K562 (cell line): Measurements from ENCODE around the gene HSD17B1. TPM values are rescaled to one million over a fixed set of nuclear protein-coding genes. Genes with fewer than 3 reads are reported as not detected.

ENCODE experiments used
- BDP1 ChIP-seq: IDR thresholded peaks from 3 replicates; pipeline ENCODE4 v1.6.1; 2011; ENCODE audit not compliant: insufficient read length, insufficient read depth
- CBX3 ChIP-seq, 2 experiments: IDR thresholded peaks; 1 replicate in 1 of 2; 2 replicates in 1 of 2; pipeline ENCODE4 v1.6.1; 2012; ENCODE audit warnings: inconsistent platforms in 2 of 2, low read length in 2 of 2, borderline replicate concordance in 1 of 2, control low read depth in 1 of 2
- EHMT2 ChIP-seq: fragments of 450-650 bp; IDR thresholded peaks from 2 replicates; pipeline ENCODE4 v1.6.1; 2018; ENCODE audit warnings: antibody characterized with exemption
- ELF2 ChIP-seq: fragments of 250-450 bp; sonication (Bioruptor Pico); IDR thresholded peaks from 2 replicates; pipeline ENCODE4 v1.5.0; 2021; ENCODE audit warnings: mild to moderate bottlenecking
- FIP1L1 ChIP-seq: fragments of 200-400 bp; formaldehyde crosslinking; IDR thresholded peaks from 2 replicates; pipeline ENCODE4 v1.6.1; 2018; ENCODE audit warnings: mild to moderate bottlenecking, low read depth, low read length; ENCODE audit not compliant: poor library complexity, severe bottlenecking
- FOXK1 ChIP-seq: sonication (generic); formaldehyde crosslinking; IDR thresholded peaks from 2 replicates; pipeline ENCODE4 v1.8.0; 2022; ENCODE audit warnings: missing genetic modification reagents, mild to moderate bottlenecking, borderline replicate concordance
- HCFC1 ChIP-seq: IDR thresholded peaks from 2 replicates; pipeline ENCODE4 v1.6.1; 2012; ENCODE audit warnings: low read depth, low read length, improper control_type of control experiment
- HDAC2 ChIP-seq: fragments of 450-650 bp; IDR thresholded peaks from 2 replicates; pipeline ENCODE4 v1.6.1; 2016; ENCODE audit warnings: mild to moderate bottlenecking
- HDGF ChIP-seq: fragments of 450-650 bp; IDR thresholded peaks from 2 replicates; pipeline ENCODE4 v1.6.1; 2016
- HNRNPK ChIP-seq: fragments of 200-400 bp; formaldehyde crosslinking; IDR thresholded peaks from one replicate; pipeline ENCODE4 v1.6.1; 2018; ENCODE audit warnings: mild to moderate bottlenecking, low read depth, low read length; ENCODE audit not compliant: poor library complexity, severe bottlenecking
- ILK ChIP-seq: fragments of 450-650 bp; IDR thresholded peaks from 2 replicates; pipeline ENCODE4 v1.6.1; 2016; ENCODE audit warnings: missing genetic modification characterization, low read depth, mild to moderate bottlenecking, missing compliant biosample characterization, moderate library complexity, borderline replicate concordance
- MAX ChIP-seq: sonication (generic); formaldehyde crosslinking; IDR thresholded peaks from 2 replicates; pipeline ENCODE4 v1.9.0; 2022; ENCODE audit warnings: mild to moderate bottlenecking, missing genetic modification reagents
- NBN ChIP-seq: fragments of 450-650 bp; IDR thresholded peaks from 2 replicates; pipeline ENCODE4 v1.6.1; 2016; ENCODE audit warnings: low read depth, mild to moderate bottlenecking
- NFXL1 ChIP-seq: fragments of 450-650 bp; formaldehyde crosslinking; IDR thresholded peaks from 2 replicates; pipeline ENCODE4 v1.4.0; 2021; ENCODE audit warnings: mild to moderate bottlenecking
- POLR2G ChIP-seq: fragments of 200-400 bp; formaldehyde crosslinking; IDR thresholded peaks from 2 replicates; pipeline ENCODE4 v1.6.1; 2017; ENCODE audit warnings: low read depth, mild to moderate bottlenecking, antibody characterized with exemption, low read length, moderate library complexity
- POLR3A ChIP-seq: IDR thresholded peaks from 2 replicates; pipeline ENCODE4 v1.6.1; 2011; ENCODE audit warnings: borderline replicate concordance, mild to moderate bottlenecking, moderate library complexity; ENCODE audit not compliant: insufficient read length, insufficient read depth; ENCODE audit errors: extremely low read depth
- RBM15 ChIP-seq: fragments of 200-400 bp; formaldehyde crosslinking; IDR thresholded peaks from 2 replicates; pipeline ENCODE4 v1.6.1; 2018; ENCODE audit warnings: mild to moderate bottlenecking, low read length, moderate library complexity; ENCODE audit not compliant: insufficient read depth
- STAT6 ChIP-seq: sonication (generic); formaldehyde crosslinking; IDR thresholded peaks from 2 replicates; pipeline ENCODE4 v1.8.1; 2023; ENCODE audit warnings: mild to moderate bottlenecking, missing genetic modification reagents
- TAF7 ChIP-seq: fragments of 450-650 bp; IDR thresholded peaks from 2 replicates; pipeline ENCODE4 v1.6.1; 2016; ENCODE audit warnings: missing genetic modification characterization, missing compliant biosample characterization
- TAL1 ChIP-seq: fragments of 450-650 bp; IDR thresholded peaks from 2 replicates; pipeline ENCODE4 v1.6.1; 2016; ENCODE audit warnings: mild to moderate bottlenecking
- TSC22D4 ChIP-seq: fragments of 450-650 bp; IDR thresholded peaks from 2 replicates; pipeline ENCODE4 v1.6.1; 2016; ENCODE audit warnings: missing genetic modification characterization, missing biosample characterization, control low read depth
- ZNF766 ChIP-seq: fragments of 200-800 bp; sonication (Bioruptor generic); conservative IDR thresholded peaks from 2 replicates; pipeline ENCODE4 v1.6.1; 2016; ENCODE audit warnings: missing genetic modification characterization, missing compliant biosample characterization
- polyA plus RNA-seq, 8 experiments: library from polyadenylated mRNA; depleted of rRNA in 4 of 8; stranded (reverse) in 5 of 8; unstranded in 3 of 8; fragments of >200 nt; fragmentation: Nextera tagmentation in 2 of 8; fragmentation: Illumina TruSeq in 1 of 8; extraction: Ambion mirVana in 2 of 8; extraction: Trizol in 1 of 8; gene quantifications; 2 replicates each; pipeline versions ENCODE4 v1.2.1 to v1.2.3, GENCODE V29; 2011 to 2014; ENCODE audit warnings: inconsistent platforms in 1 of 8, missing spikeins in 1 of 8
- total RNA-seq, 7 experiments: library from RNA; depleted of rRNA in 6 of 7; stranded (reverse); fragments of >200 nt in 6 of 7; fragmentation: Illumina TruSeq in 2 of 7; extraction: Trizol in 2 of 7; gene quantifications; 2 replicates each; pipeline versions ENCODE4 v1.2.1 to v1.2.3, GENCODE V29; 2011 to 2021; ENCODE audit warnings: low replicate concordance in 1 of 7
- TF ChIP-seq, protein P1 (sequence below): fragments of 250-450 bp; sonication (Bioruptor Pico); IDR thresholded peaks from 2 replicates; pipeline ENCODE4 v1.5.0; 2021

Gene HSD17B1
- total and polyA plus RNA-seq, 9 of the 15 experiments (the other 6 are each of a cell fraction or from before 2014, with no cell fraction given): 0.55 to 21.1 (median 3.6) TPM

- TF ChIP-seq NFXL1 (CRISPR knock-in tag) (no peak), POLR2G (peak; percentile 89), FIP1L1 (no peak), TSC22D4 (tag) (no peak), RBM15 (no peak), EHMT2 (no peak), HDGF (no peak), FOXK1 (CRISPR knock-in tag) (no peak), POLR3A (no peak), MAX (CRISPR knock-in tag) (0 out of 2 replicates have a peak, but pooled peaks have one; percentile 12), CBX3 (IDR thresholded peaks at IDR 0.05; ENCODE audit: borderline replicate concordance in 1 of 2, low read length in 2 of 2) (no peak), TAF7 (tag) (no peak), STAT6 (CRISPR knock-in tag) (no peak), ILK (tag) (no peak), ELF2 (peak; percentile 83), TAL1 (no peak), ZNF766 (CRISPR knock-in tag) (no peak), NBN (0 out of 2 replicates have a peak, but pooled peaks have one; percentile 19), HDAC2 (peak; percentile 14; the same call in 1 of the 2 replicates), BDP1 (no peak), HCFC1 (no peak; the same call in 1 of the 2 replicates), HNRNPK (no peak)
- TF ChIP-seq, protein P1, sequence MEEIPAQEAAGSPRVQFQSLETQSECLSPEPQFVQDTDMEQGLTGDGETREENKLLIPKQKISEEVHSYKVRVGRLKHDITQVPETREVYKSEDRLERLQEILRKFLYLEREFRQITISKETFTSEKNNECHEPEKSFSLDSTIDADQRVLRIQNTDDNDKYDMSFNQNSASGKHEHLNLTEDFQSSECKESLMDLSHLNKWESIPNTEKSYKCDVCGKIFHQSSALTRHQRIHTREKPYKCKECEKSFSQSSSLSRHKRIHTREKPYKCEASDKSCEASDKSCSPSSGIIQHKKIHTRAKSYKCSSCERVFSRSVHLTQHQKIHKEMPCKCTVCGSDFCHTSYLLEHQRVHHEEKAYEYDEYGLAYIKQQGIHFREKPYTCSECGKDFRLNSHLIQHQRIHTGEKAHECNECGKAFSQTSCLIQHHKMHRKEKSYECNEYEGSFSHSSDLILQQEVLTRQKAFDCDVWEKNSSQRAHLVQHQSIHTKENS: no peak
These were observed 1.8 kb downstream of the HSD17B1 start (continued) for GRCh38 chr17:42554250-42555121.
